ENCODE results near the gene BCCIP.

BCCIP gene

DNA sequence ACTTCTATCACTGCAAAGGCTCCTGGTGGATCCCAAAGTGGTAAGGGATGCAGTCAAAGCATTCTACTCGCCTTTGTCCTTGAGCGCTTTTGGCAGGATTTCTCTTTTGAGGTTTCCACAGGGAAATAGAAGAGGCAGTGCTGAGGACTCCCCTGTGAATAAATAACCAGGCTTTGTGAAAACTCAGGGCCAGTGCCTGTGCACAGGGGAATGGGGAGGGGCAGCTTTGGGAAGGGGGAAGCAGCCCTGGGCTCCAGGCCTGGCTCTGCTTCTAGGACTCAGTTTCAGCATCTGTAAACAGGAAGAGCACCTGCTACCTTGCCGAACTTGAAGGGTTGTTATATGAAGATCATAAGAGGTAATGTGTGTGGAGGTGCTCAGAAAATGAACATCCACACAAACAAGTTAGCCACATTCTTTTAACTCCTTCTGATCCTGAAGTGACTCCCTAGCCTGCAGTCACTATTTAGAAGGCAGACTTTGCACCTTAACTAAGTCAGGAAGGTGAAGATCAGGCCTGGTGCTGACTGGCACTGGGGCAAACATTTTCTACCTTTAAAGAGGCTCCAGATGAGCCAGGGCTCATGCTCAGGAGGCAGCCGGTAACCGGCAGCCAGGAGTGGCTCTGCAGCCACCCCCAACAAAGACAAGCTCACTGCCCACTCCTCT lies 25.2 kb upstream of the BCCIP start:
- DNase-seq (ENCODE audit: low spot score) = no peak

DNA sequence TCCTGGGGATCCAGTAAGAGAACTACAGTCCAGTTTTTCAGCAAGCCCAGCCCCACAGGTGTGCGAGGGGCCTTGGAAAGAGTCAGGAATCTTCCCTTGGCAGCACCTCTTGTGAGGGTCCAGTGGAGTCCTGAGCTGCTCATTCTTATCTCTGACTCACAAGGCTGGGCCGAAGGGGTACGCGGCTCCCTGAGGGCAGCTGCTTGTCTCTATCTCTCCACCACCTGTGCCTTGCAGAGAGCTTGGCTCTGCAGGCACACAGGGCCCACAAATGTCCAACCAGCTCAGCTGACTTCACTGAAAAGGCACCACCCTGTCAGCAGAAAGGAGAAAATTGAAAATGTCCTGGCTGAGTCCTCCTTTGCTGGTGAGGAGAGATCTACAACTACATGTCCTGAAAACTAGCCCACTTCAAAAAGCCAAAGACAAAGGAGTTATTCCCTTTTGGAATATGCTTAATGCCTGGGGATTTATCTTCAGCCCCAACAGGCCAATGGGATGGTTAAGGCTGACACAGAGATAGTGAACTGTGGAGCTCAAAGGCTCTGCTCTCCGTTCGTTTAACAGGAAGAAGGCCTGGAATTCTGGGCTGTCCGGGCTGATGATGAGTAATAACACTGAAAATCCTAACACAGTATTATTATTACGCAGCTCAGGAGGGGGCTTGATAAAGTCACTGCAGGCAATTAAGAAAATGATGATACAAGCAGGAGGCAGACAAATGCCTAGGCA lies 23.7 kb upstream of the BCCIP start:
- DNase-seq (ENCODE audit: low spot score) = no peak

DNA sequence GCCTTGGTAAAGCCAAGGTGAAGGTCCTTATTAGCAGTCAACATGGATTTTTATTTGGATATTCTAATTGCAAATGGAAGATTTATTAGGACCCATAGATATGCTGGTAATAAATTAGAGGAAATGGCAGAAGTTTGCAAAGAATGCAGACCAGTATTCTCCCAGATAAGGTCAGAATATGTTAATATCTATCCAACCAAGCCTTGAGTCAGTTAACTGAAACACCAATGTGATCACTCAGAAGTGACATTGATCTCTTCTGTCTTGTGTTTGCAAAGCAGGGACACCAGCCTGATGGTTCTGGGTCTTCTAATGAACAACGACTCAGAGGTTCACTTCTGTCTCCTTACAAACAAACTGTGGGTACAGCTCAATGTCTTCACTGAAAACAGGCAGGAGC lies 21.8 kb upstream of the BCCIP start:
- DNase-seq (ENCODE audit: low spot score) = no peak

DNA sequence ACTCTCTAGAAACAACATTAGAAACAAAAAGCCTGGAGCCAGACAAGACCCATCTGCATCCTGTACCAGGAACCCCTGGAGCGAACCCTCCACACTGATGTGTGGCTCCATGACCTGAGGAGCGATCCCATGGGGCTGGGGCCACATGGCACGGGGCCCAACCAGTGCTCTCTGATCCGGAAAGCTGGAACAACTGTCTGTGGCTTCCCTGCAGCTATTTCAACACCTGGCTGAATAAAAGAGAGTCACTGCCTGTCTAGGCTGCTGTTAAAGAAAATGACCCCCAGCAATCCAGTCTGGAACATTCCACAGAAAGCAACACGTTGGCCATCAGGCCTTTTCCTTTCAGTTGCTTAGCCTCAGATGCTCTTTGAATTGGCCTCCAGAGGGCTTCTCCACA lies 21.2 kb upstream of the BCCIP start:
- no peak for DNase-seq (ENCODE audit: low spot score)

DNA sequence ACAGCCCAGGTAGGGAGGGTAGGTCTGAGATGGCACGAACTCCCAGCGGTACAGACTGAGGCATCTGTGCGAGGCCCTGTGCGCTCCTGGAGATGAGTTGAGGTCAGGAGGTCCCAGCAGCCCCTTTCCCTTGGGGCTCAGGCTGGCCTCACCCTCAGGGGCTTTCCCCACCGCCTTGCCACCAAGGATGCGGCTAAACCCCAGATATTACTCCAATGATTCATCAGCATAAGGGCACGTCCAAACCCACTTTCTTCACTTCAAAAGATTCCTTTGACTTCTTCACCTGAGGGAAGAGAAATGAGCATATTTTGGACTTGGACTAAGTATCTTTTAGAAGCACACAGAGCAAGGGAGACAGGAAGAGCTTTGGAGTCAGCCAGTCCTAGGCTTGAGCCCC lies 20.6 kb upstream of the BCCIP start:
- no peak for DNase-seq (ENCODE audit: low spot score)

DNA sequence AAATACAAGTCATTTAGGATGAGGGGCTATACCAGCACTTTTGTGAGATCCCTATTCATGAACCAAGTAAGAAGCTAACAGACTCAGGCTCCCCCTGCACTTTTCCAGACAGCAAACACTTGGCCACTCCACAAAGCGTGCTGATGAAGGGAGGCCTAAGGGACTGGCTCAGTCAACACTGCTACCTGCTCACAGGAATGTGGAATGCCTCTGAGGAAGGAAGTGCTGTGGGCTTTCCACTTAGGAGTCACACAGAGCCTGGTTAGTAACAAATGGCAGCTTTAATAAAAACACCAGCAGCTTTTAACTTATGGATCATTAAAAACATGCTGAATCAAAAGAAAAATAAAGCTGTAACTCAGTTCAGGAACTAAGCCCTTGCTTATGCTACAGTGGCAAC lies 15.3 kb upstream of the BCCIP start:
- DNase-seq (ENCODE audit: low spot score) = no peak

DNA sequence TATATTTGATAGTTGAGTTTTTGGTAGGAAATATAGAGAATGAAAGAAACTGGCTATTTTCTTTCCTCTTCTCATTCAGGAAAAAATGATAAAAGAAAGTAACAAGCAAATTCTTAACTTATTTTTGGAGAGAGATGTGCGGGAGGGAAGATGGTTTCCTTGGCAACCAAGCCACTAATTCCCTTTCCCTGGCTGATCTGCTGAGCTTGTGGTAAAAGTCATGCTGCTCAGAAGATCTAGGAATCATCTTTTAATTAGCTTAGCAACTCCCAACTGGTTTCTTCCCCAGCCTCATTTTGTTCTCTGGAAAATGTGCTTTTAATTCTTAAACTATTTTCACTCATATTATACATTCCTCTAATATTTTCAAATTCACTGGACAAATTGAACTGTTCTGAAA lies 12.1 kb upstream of the BCCIP start:
- no peak for DNase-seq (ENCODE audit: low spot score)

DNA sequence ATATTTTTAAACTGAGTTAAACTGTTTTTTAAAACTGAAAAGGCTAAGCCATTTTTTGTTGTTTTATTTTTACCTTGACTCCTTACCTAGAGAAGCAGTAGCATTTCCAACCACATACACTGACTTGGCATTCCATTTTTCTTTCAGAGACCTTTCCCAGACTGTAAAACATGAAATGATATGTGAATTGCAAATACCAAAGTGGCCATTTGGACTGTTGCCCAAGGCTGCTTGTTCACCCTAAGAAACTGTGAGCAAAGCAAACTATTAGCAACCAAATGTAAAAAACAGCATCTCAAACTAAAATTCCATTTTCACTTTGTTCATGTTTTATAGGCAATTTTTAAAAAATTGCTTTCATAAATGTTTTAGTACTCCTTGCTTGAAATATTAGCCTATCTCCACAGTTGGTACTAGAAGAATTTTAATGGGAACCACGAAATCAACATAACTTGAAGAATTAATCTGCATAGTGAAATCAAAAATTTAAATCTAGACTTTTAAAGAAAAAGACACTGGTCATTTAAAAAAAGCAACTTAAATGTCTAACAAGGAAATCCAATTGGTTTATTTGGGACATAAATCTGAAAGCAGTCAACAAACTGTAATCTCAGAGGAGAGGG lies 11.1 kb upstream of the BCCIP start:
- DNase-seq (ENCODE audit: low spot score) = no peak

DNA sequence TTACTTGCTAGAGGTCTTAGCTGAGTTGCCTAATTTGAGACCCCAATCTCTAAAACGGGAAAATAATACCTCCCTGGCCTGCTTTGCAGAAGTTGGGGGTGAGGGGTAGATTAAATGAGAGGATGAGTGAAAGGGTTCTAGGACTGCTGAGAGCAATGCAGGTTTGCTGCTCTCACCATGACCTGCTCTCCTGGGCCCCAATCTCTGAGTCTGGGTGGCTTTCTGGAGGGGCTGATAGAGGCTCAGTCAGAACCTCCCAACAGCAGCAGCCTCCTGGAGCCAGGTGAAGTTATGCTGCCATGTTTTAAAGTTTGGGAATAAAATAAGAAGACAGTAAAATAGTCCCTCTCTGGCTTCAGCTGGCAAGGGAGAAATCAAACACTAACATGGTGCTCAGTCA lies 7.6 kb upstream of the BCCIP start:
- no peak for DNase-seq (ENCODE audit: low spot score)

DNA sequence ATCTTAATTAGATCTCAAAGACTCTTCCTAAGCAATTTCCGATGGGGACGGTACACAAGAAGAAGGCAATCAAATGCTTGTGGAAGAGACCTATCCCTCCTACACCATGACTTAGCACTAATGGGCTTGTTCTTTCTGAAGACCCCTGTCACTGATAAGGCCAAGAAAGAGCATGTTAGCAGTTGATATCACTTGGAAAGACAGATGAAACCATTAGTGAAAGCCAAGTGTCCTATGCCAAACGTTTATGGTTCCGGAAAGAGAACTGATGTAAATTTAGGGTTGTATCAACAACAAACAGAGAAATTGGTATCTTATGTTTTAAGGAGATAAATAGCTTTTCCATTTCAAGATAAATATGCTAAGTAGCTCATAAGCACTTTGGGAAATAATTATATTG lies 6.8 kb upstream of the BCCIP start:
- no peak for DNase-seq (ENCODE audit: low spot score)

DNA sequence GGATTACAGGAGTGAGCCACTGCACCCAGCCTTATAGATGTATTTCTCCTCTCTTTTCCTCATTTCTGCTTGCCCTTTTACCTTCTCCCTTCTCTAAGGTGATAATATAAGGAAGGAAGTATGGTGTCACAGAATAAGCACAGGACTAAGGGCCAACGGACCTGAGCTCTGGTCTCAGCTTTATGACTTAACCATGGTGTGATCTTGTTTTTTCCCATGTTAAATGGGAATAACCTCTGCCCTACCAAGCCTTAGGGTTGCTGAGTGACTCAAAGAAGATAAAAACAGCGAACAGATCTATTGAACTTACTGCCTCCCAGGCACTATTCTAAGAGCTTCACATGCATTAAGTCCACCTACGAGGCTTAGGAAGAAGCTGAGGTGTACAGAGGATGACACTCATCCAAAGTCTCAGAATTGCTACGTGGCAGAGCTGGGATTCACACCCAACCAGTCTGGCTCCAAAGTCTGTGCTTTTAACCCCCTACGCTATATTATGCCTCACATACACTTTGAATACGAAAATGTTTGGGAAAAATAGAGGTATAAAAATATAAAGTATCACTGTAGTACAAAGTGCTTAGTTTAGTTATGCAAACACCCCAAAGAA lies 5.9 kb upstream of the BCCIP start:
- no peak for DNase-seq (ENCODE audit: low spot score)

DNA sequence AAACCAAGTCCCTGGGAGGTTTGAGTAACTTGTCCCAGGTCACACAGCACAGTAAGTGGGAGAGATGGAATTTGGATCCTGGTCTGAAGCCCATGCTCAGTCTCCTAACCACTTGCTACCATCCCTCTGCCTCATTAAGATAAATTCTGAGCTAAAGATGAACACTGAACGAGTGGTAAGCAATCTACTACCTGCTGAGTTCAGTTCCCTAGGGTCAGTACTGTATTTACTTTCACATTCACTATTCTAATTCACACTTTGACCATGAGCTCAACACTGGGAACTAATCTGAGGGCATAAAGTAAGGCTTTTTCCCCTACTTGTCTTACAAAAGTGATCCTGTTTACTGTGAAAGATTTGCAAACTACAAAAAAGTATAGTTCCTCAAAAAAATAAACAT lies 2.6 kb upstream of the BCCIP start:
- DNase-seq (ENCODE audit: low spot score) = no peak

DNA sequence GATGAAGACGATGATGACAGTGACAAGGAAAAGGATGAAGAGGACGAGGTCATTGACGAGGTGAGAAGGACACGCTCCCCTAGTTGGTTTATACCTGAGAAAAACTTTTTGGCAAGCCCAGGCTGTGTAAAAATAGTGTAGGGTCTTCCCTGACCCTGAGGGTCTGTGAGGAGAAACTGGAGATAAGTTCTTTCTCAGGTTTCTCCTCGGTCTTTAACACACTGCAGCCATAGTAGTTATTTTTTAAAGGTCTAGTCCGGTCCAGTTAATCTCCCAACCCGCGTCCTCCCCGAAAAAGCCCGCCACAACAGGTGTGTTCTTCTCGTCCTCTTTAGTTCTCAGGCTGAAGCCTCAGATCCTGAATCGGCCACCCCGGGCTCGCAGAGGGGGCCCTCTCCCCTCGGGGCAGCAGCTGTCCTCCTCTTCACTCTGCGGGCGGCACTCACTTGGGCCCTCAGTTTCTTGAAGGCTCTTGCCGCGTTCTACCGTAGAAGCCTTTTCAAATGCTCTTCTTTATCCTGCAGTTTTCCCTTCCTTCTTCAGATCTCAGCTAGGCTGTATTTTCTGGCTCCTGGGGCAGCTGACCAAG lies 411 bp downstream of the BCCIP start:
- no peak for DNase-seq (ENCODE audit: low spot score)

DNA sequence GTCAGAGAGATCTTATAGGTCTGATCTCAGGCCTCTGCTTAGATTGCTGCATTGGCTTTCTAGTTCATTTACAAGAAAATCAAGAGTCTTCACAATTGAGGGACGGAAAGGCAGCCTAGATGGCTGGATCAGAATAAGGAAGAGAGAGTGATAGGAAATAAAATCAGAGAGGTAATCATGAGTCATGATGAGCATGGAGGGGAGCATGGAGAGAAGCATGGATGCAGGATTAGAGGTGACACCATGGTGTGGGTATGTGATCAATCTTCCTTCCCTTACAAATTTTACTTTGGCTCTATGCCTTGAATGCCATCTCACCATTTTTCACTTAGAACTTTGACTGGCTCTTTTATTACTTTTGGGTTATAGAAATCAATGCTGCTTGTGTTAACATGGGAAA lies 1.4 kb downstream of the BCCIP start:
- DNase-seq (ENCODE audit: low spot score) = no peak

DNA sequence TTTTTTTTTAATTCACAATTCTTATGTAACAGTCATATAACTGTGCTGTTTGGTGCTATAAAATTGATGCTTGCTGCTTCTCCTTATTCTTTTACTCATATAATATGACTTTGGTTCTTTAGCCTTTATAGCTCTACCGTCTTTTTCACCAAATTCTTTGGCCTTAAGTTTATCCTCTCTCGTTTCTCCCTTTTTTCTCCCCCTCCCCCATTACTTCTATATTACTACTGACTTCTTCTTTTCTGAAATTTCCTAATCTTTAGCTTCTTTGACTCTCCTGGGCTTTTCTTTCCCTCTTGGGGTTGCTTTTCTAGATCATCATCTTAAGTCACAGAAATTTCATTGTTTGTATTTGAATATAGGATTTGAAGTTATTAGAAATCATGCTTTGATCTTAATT lies 3.8 kb downstream of the BCCIP start:
- no peak for DNase-seq (ENCODE audit: low spot score)

DNA sequence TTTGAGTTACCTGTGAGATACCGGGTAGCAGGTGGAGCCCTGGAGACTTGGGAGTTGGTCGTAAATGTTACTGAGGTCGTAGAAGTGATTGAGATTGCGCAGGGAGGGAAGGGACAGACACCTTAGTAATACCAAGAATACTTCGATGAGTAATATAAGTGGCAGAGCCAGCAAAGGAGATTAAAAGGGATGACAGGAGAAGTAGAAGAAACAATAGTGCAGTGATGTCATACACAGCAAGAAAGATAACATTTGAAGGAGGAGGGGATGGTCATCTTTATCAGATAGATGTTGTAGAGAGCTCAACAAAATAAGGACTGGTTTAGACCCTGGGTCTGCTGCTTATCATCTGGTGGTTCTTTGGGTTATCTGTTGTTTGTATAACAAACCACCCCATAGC lies 5.0 kb downstream of the BCCIP start:
- no peak for DNase-seq (ENCODE audit: low spot score)

DNA sequence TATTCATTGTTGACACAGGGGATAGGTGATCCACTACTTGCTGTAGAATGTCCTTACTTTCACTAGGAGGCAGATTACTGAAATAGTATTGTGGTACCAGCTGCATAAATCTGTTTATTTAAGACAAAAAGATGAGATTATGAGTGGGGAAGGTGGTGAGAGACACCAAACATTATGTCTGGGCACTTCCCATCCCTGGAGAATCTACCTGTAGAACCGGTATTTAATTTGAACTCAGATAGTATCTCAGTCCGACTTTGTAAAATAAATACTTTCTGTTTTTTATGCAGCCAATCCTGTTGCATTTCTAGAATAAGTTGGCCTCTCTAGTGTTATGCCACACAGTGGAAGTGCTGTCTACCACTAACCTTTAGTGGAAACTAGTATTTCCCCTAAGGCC lies 13.4 kb downstream of the BCCIP start:
- no peak for DNase-seq (ENCODE audit: low spot score)

DNA sequence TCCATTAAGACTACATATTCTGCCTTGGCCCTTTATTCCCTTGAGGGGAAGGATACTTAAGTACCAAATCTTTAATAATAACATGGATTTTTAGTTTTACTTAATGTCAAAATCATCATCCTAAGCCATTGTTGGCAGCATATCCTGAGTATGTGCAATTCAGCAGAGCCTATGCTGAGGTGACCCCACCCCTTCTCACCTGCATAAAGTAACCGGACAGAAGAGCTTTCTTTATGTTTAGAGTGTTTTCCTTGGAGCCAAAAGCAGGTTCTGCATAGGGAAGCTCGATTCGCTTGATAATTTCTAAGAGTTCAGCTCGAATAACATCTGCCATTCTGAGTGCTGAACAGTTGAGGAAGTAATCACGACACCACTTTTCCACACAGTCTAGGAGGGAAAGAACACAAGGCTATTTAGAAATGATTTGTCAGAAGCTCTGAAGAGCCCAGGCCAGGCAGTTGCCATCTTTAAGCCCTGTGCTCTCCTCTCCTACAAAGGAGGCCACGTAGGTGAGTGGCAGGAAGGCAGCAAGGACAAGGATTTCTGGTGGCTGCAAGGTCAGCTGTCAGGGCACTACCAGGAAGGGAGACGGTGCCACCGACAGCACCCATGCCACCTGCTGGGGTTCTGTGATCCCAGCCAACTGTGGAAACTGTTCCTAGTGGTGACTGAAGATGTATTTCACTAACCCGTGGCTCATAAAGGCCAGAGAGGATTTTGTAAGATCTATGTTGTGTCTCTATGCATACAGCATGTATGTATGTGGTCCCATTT lies 15.6 kb downstream of the BCCIP start:
- DNase-seq (ENCODE audit: low spot score) = no peak

DNA sequence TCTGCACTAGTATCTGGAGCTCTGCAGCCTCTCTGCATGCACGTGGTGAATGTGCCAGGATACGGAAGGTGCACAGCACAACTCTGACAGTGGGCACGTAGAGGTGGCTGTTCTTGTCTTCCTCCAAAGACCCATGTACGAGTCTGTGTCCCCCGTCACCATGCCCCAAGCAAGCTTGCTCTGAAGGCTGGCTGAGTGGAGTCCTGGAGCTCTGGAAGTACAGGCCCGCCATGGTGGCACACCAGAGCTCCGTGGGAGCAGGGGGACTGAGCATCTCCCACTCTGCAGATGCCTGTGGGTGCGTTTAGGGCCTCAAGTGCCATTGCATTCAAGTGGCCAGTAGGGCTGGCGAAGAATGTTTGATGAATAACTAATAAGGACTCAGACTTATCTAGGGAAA lies 17.1 kb downstream of the BCCIP start:
- no peak for DNase-seq (ENCODE audit: low spot score)

DNA sequence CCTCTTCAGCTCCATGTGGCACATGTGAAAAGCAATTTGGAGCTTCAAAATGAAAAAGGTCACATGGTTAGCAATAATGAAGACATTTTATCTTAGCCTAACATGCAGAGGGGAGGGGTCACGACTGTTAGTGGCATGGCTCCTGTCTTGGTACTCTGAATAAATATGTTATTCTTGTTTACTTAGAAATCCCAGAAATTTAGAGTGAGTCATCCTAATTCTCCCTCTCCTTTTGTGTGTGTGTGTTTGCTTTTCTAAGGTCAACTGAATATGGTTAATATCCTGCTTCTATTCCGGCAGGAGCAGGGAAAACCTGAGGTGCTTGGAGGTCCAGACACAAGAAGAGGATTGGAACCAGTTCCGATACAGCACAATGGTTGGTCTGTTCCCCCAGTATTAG lies 17.6 kb downstream of the BCCIP start:
- DNase-seq (ENCODE audit: low spot score) = no peak

DNA sequence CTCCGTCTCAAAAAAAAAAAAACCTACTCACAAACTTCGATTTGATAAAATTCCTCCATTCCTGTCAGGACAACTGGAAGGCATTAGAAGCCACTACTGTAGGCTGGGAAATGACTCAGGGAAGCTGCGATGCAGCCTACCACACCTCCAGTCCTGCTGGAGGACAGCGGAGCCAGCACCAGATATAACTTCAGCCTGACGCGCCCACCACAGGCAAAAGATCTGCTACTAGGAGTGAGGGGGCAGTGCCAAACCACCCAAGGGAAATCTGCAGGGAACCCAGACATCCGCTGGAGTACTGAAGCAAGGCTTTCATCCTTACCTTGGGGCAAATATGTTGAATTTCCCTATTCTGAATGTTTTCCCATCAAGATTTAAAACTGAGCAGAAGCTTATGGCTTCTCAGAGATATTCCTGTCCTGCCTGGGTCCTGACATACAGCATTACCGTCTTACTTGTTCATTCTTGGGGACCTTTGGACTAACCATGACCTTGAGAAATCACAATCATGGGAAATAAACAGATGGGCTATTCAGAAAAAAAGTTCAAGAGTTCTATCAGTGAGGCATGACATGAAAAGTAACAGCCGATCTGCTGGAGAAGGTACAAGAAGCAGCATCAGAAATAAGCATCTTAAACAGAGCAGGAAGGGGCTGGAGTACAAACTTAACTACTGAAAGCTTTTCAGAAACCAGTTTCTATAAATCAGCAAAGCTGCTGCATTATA lies 20.4 kb downstream of the BCCIP start:
- DNase-seq (ENCODE audit: low spot score) = no peak

Data from iPS-NIHi11 (cell line).